IMR-90 (cell line): ENCODE data around the gene C1QTNF12. TPM values are rescaled to one million over a fixed set of nuclear protein-coding genes. Genes with fewer than 3 reads are reported as not detected.

Source experiments
- ATAC-seq: fragments of 200-7000 bp; cut with Tn5 transposase; 2 replicates; pipeline ENCODE4 v1.9.1; 2020; ENCODE audit warnings: low read depth, mild to moderate bottlenecking, moderate library complexity
- BruUV-seq: library from RNA; stranded (reverse); fragments of 400-500 nt; replicated peaks from 2 replicates; lab custom pipeline; 2021; lab: Mats Ljungman, UMichigan
- CTCF ChIA-PET: fragments of 300-600 bp; formaldehyde crosslinking; extraction: SDS; loops from one replicate; lab custom pipeline; 2021; ENCODE audit warnings: antibody characterized with exemption; lab: Yijun Ruan, JAX
- POLR2A ChIA-PET: fragments of 300-600 bp; sonication (Branson Sonifier 250); formaldehyde crosslinking; loops from one replicate; lab custom pipeline; 2022; ENCODE audit warnings: antibody characterized with exemption; ENCODE audit not compliant: unreplicated experiment; lab: Charles Lee
- DNase-seq: peaks from one replicate; pipeline ENCODE4 v3.0.0; 2013
- H2AFZ ChIP-seq: replicated peaks from 2 replicates; pipeline ENCODE3; 2013; ENCODE audit warnings: low read length, mild to moderate bottlenecking; ENCODE audit not compliant: poor library complexity
- H2AK5ac ChIP-seq: 2 replicates; pipeline ENCODE4 v1.6.1; 2013; ENCODE audit warnings: low read depth, low read length, inconsistent platforms
- H2AK9ac ChIP-seq: replicated peaks from 2 replicates; pipeline ENCODE3; 2013; ENCODE audit warnings: mild to moderate bottlenecking, low read depth, low read length, moderate library complexity; ENCODE audit not compliant: poor library complexity
- H2BK120ac ChIP-seq: 2 replicates; pipeline ENCODE4 v1.6.1; 2013; ENCODE audit warnings: low read depth, low read length, inconsistent platforms
- H2BK15ac ChIP-seq: 3 replicates; pipeline ENCODE4 v1.6.1; 2013; ENCODE audit warnings: low read depth, low read length, inconsistent platforms
- H2BK20ac ChIP-seq: 2 replicates; pipeline ENCODE4 v1.6.1; 2013; ENCODE audit warnings: low read depth, mild to moderate bottlenecking, inconsistent platforms, low read length, moderate library complexity
- H2BK5ac ChIP-seq: 2 replicates; pipeline ENCODE4 v1.6.1; 2013; ENCODE audit warnings: mild to moderate bottlenecking, low read depth, low read length, inconsistent platforms; ENCODE audit not compliant: poor library complexity, severe bottlenecking
- H3K14ac ChIP-seq: replicated peaks from 2 replicates; pipeline ENCODE4 v1.6.1; 2013; ENCODE audit warnings: low read depth, low read length, inconsistent platforms
- H3K18ac ChIP-seq: 2 replicates; pipeline ENCODE4 v1.6.1; 2013; ENCODE audit warnings: low read depth, low read length, control low read depth
- H3K23ac ChIP-seq: 2 replicates; pipeline ENCODE4 v1.6.1; 2013; ENCODE audit warnings: low read depth, low read length, inconsistent platforms
- H3K27ac ChIP-seq: 2 replicates; pipeline ENCODE4 v1.5.1; 2013; ENCODE audit warnings: mild to moderate bottlenecking, control low read depth, low read length; ENCODE audit not compliant: insufficient read depth
- H3K27me3 ChIP-seq: 2 replicates; pipeline ENCODE4 v1.6.1; 2013; ENCODE audit warnings: low read length; ENCODE audit not compliant: control insufficient read depth, insufficient read depth
- H3K36me3 ChIP-seq: 2 replicates; pipeline ENCODE4 v1.6.1; 2013; ENCODE audit warnings: low read length, mixed read lengths; ENCODE audit not compliant: control insufficient read depth, insufficient read depth
- H3K4ac ChIP-seq: 2 replicates; pipeline ENCODE4 v1.6.1; 2013; ENCODE audit warnings: low read depth, low read length, inconsistent platforms
- H3K4me1 ChIP-seq: 2 replicates; pipeline ENCODE4 v1.6.1; 2013; ENCODE audit warnings: low read length, mixed read lengths; ENCODE audit not compliant: control insufficient read depth, insufficient read depth
- H3K4me2 ChIP-seq: 2 replicates; pipeline ENCODE4 v1.6.1; 2013; ENCODE audit warnings: low read depth, mild to moderate bottlenecking, control low read depth, low read length, moderate library complexity
- H3K4me3 ChIP-seq: 2 replicates; pipeline ENCODE4 v1.5.1; 2013; ENCODE audit warnings: low read depth, mild to moderate bottlenecking, control low read depth, low read length, moderate library complexity; ENCODE audit not compliant: insufficient read depth
- H3K56ac ChIP-seq: 2 replicates; pipeline ENCODE4 v1.6.1; 2013; ENCODE audit warnings: low read length, inconsistent platforms; ENCODE audit not compliant: insufficient read depth; ENCODE audit errors: extremely low read depth
- H3K79me1 ChIP-seq, 2 experiments: 2 replicates each; pipeline ENCODE4 v1.6.1; 2013; ENCODE audit warnings: low read length in 2 of 2, inconsistent platforms in 1 of 2, low read depth in 1 of 2
- H3K9ac ChIP-seq: 2 replicates; pipeline ENCODE4 v1.6.1; 2013; ENCODE audit warnings: low read depth, low read length, control low read depth
- H3K9me1 ChIP-seq: 2 replicates; pipeline ENCODE4 v1.6.1; 2013; ENCODE audit warnings: low read length, inconsistent platforms; ENCODE audit not compliant: insufficient read depth
- H3K9me3 ChIP-seq: 2 replicates; pipeline ENCODE4 v1.6.1; 2013; ENCODE audit warnings: low read length; ENCODE audit not compliant: control insufficient read depth, insufficient read depth
- H4K20me1 ChIP-seq: 2 replicates; pipeline ENCODE4 v1.6.1; 2013; ENCODE audit warnings: low read length, inconsistent platforms; ENCODE audit not compliant: insufficient read depth
- H4K5ac ChIP-seq: 2 replicates; pipeline ENCODE4 v1.6.1; 2013; ENCODE audit warnings: mild to moderate bottlenecking, low read depth, low read length, control low read depth
- H4K8ac ChIP-seq, 2 experiments: 2 replicates each; pipeline ENCODE4 v1.6.1; 2013; ENCODE audit warnings: low read depth in 2 of 2, low read length in 2 of 2, control low read depth in 1 of 2, inconsistent platforms in 1 of 2
- H4K91ac ChIP-seq: 2 replicates; pipeline ENCODE4 v1.6.1; 2013; ENCODE audit warnings: low read depth, low read length, inconsistent platforms; ENCODE audit not compliant: insufficient read depth
- BHLHE40 ChIP-seq: fragments of 150-350 bp; IDR thresholded peaks from 2 replicates; pipeline ENCODE4 v1.6.1; 2016; ENCODE audit warnings: mild to moderate bottlenecking, low read depth, low read length
- CEBPB ChIP-seq: IDR thresholded peaks from 2 replicates; pipeline ENCODE4 v1.6.1; 2012; ENCODE audit warnings: low read depth, low read length, improper control_type of control experiment
- CHD1 ChIP-seq: IDR thresholded peaks from 2 replicates; pipeline ENCODE4 v1.6.1; 2012; ENCODE audit warnings: low read depth, low read length, improper control_type of control experiment
- CTCF ChIP-seq: conservative IDR thresholded peaks from 2 replicates; pipeline ENCODE4 v1.5.1; 2012; ENCODE audit warnings: mild to moderate bottlenecking, low read depth, low read length, improper control_type of control experiment
- ELK1 ChIP-seq: fragments of 150-350 bp; IDR thresholded peaks from 2 replicates; pipeline ENCODE4 v1.6.1; 2016; ENCODE audit warnings: low read depth, mild to moderate bottlenecking, low read length, moderate library complexity, borderline replicate concordance
- FOS ChIP-seq: fragments of 150-350 bp; IDR thresholded peaks from 2 replicates; pipeline ENCODE4 v1.6.1; 2016; ENCODE audit warnings: low read depth, low read length
- MAFK ChIP-seq: IDR thresholded peaks from 2 replicates; pipeline ENCODE4 v1.6.1; 2012; ENCODE audit warnings: low read depth, low read length, improper control_type of control experiment
- MAZ ChIP-seq: IDR thresholded peaks from 2 replicates; pipeline ENCODE4 v1.6.1; 2012; ENCODE audit warnings: low read depth, mild to moderate bottlenecking, low read length, improper control_type of control experiment, moderate library complexity, borderline replicate concordance
- MXI1 ChIP-seq: IDR thresholded peaks from 2 replicates; pipeline ENCODE4 v1.6.1; 2012; ENCODE audit warnings: low read depth, mild to moderate bottlenecking, low read length, moderate library complexity, borderline replicate concordance
- NFE2L2 ChIP-seq: fragments of 150-350 bp; IDR thresholded peaks from 2 replicates; pipeline ENCODE4 v1.6.1; 2016; ENCODE audit warnings: low read depth, mild to moderate bottlenecking, low read length
- POLR2A ChIP-seq: IDR thresholded peaks from 2 replicates; pipeline ENCODE4 v1.6.1; 2012; ENCODE audit warnings: mild to moderate bottlenecking, low read depth, low read length
- RAD21 ChIP-seq: IDR thresholded peaks from 2 replicates; pipeline ENCODE4 v1.6.1; 2012; ENCODE audit warnings: low read length, improper control_type of control experiment
- RCOR1 ChIP-seq: IDR thresholded peaks from 2 replicates; pipeline ENCODE4 v1.6.1; 2012; ENCODE audit warnings: mild to moderate bottlenecking, low read length, improper control_type of control experiment; ENCODE audit not compliant: insufficient replicate concordance
- RFX5 ChIP-seq: IDR thresholded peaks from 2 replicates; pipeline ENCODE4 v1.8.0; 2012; ENCODE audit warnings: low read depth, mild to moderate bottlenecking, low read length, moderate library complexity
- SMC3 ChIP-seq: fragments of 150-350 bp; IDR thresholded peaks from 2 replicates; pipeline ENCODE4 v1.6.1; 2016; ENCODE audit warnings: low read depth, mild to moderate bottlenecking, antibody characterized with exemption, low read length, moderate library complexity
- USF2 ChIP-seq: fragments of 150-350 bp; IDR thresholded peaks from 2 replicates; pipeline ENCODE4 v1.6.1; 2017; ENCODE audit warnings: mild to moderate bottlenecking, antibody characterized with exemption, low read length, low read depth
- WGBS, 2 experiments: methylation state at CpG; one replicate each; pipeline versions ENCODE4 v1.1.5 to v1.1.7; 2013; ENCODE audit warnings: missing lambda C conversion rate in 2 of 2; ENCODE audit not compliant: insufficient read length in 1 of 2; ENCODE audit errors: extremely low coverage in 2 of 2; 5-methylcytosine and 5-hydroxymethylcytosine counted together
- dilution Hi-C: fragments of 300-500 bp; cut with HindIII; formaldehyde crosslinking; loops from one replicate; pipeline ENCODE4 v1.14.3; 2018; ENCODE audit warnings: low sequenced_read_pairs; ENCODE audit not compliant: unreplicated experiment
- in situ Hi-C: fragments of 300-500 bp; cut with MboI; formaldehyde crosslinking; loops from 3 replicates; pipeline ENCODE4 v1.14.3; 2019; ENCODE audit warnings: low sequenced_read_pairs, inconsistent platforms, mixed read lengths
- intact Hi-C: fragments of 100-400 bp; cut with micrococcal nuclease; formaldehyde crosslinking; loops from 2 replicates; pipeline ENCODE4 v1.10.0; 2022
- polyA plus RNA-seq, 3 experiments: library from polyadenylated mRNA; depleted of rRNA; stranded (reverse); fragments of >200 nt; gene quantifications; 2 replicates each; pipeline ENCODE4 v1.2.3, GENCODE V29; 2012; ENCODE audit warnings: low replicate concordance in 1 of 3
- total RNA-seq: library from RNA; depleted of rRNA; stranded (reverse); fragments of >200 nt; gene quantifications from 2 replicates; pipeline ENCODE4 v1.2.3, GENCODE V29; 2012

The C1QTNF12 gene
- total and polyA plus RNA-seq, 2 of the 4 experiments (the other 2 are of a cell fraction) = 0.36 to 1.1 TPM

DNA sequence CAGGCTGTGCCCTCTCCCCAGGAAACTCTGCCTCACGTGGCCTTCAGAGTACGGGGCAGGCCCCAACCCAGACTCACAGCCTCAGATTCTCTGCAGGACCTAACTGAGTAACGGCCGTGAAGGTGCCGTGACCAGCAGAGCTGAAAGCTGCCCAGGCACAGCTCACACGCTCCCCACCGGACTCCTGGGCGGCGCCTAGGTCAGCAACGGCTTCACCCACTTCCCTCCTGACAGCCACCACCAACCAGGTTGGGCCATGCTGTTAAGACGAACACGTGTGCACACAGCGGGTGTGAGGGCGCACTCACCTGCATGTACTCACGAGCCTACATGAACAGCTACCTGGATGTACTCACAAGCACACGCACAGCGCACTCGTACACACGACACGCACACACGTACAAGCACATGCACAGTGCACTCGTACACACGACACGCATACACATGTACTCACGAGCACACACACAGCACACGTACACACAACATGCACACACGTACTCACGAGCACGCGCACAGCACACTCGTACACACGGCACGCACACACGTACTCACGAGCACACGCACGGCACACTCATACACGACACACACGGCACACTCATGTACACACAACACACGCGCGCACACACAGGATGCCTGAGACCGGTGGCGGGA lies 23.8 kb downstream of the C1QTNF12 start:
- intact Hi-C loops = no loop called here
- Histone ChIP-seq H4K20me1 (peaks cover 44% of the 10 kb centered on the region), H2BK120ac (no peak overlapping the region), H3K9me1 (peaks cover 9% of the 10 kb centered on the region), H4K8ac (no peak overlapping the region), H4K5ac (no peak overlapping the region), H3K4me3 (no peak overlapping the region), H3K27me3 (no peaks in the 10 kb centered on the region), H3K79me1 (peaks cover 11 to 46% of the 10 kb centered on the region in 2 experiments; a peak in 3 of 4 replicates), H2BK5ac (no peak overlapping the region), H3K4ac (no peak overlapping the region), H2AK9ac (no peak overlapping the region), H3K4me1 (no peaks in the 10 kb centered on the region), H2AK5ac (no peak overlapping the region), H3K18ac (no peak overlapping the region), H3K36me3 (peaks cover 78% of the 10 kb centered on the region), H2BK15ac (no peak overlapping the region), H3K14ac (no peak overlapping the region), H4K91ac (no peak overlapping the region), H3K27ac (no peak overlapping the region), H2BK20ac (no peak overlapping the region), H3K56ac (no peak overlapping the region), H3K23ac (no peak overlapping the region), H3K4me2 (no peak overlapping the region), H3K9ac (no peak overlapping the region), H3K9me3 (no peaks in the 10 kb centered on the region), H2AFZ (no peak overlapping the region)
- BruUV-seq = no TSS peak
- POLR2A ChIA-PET = no interaction called here
- CTCF ChIA-PET = no interaction called here
- dilution Hi-C loops = no loop called here
- in situ Hi-C loops = no loop called here
- ATAC-seq (no peak), DNase-seq (no peak)
- WGBS, 2 experiments = 96% methylated on average over 38 of the region's 44 CpGs; no CpG with 5 or more reads in 1 of the 2 experiments
- no peak for TF ChIP-seq RCOR1
- TF ChIP-seq FOS = no peak
- no peak for TF ChIP-seq CHD1
- TF ChIP-seq MXI1 = no peak
- no peak for TF ChIP-seq RAD21
- TF ChIP-seq NFE2L2 = no peak
- no peak for TF ChIP-seq MAZ
- no peak for TF ChIP-seq POLR2A
- no peak for TF ChIP-seq SMC3
- no peak for TF ChIP-seq CTCF
- TF ChIP-seq USF2 = no peak
- TF ChIP-seq ELK1 = no peak
- no peak for TF ChIP-seq BHLHE40
- TF ChIP-seq CEBPB = no peak
- TF ChIP-seq RFX5 = no peak
- no peak for TF ChIP-seq MAFK
